RWPE2 (cell line): ENCODE measurements around the gene PSMC1.

Experiments
- ATAC-seq: fragments of 200-7000 bp; cut with Tn5 transposase; 3 replicates; pipeline ENCODE4 v1.9.1; 2021; ENCODE audit warnings: low read depth
- DNase-seq: peaks from one replicate; pipeline ENCODE4 v3.0.0-alpha.2; 2020; ENCODE audit warnings: low spot score
- H3K27ac ChIP-seq: fragments of 450-650 bp; 2 replicates; pipeline ENCODE4 v1.5.1; 2017; ENCODE audit warnings: mild to moderate bottlenecking; ENCODE audit not compliant: poor library complexity, severe bottlenecking
- H3K27me3 ChIP-seq: fragments of 250-450 bp; sonication (Bioruptor Pico); 2 replicates; pipeline ENCODE4 v1.5.1; 2021; ENCODE audit warnings: mild to moderate bottlenecking, moderate library complexity; ENCODE audit not compliant: insufficient read depth, poor library complexity, severe bottlenecking
- H3K36me3 ChIP-seq: fragments of 250-450 bp; sonication (Bioruptor Pico); 2 replicates; pipeline ENCODE4 v1.5.1; 2020; ENCODE audit warnings: low read depth, mild to moderate bottlenecking, moderate library complexity
- H3K4me1 ChIP-seq: fragments of 250-450 bp; sonication (Bioruptor Pico); 2 replicates; pipeline ENCODE4 v1.5.1; 2021; ENCODE audit warnings: mild to moderate bottlenecking, moderate library complexity; ENCODE audit not compliant: insufficient read depth, poor library complexity, severe bottlenecking
- H3K4me3 ChIP-seq: fragments of 250-450 bp; sonication (Bioruptor Pico); 2 replicates; pipeline ENCODE4 v1.5.1; 2021; ENCODE audit warnings: mild to moderate bottlenecking, moderate library complexity; ENCODE audit not compliant: severe bottlenecking
- H3K9me3 ChIP-seq: fragments of 250-450 bp; sonication (Bioruptor Pico); 2 replicates; pipeline ENCODE4 v1.5.1; 2021; ENCODE audit warnings: mild to moderate bottlenecking, moderate library complexity; ENCODE audit not compliant: severe bottlenecking
- CTCF ChIP-seq: fragments of 450-650 bp; IDR thresholded peaks from one replicate; pipeline ENCODE4 v1.5.1; 2017; ENCODE audit warnings: mild to moderate bottlenecking, moderate library complexity; ENCODE audit not compliant: poor library complexity, severe bottlenecking

Gene PSMC1

DNA sequence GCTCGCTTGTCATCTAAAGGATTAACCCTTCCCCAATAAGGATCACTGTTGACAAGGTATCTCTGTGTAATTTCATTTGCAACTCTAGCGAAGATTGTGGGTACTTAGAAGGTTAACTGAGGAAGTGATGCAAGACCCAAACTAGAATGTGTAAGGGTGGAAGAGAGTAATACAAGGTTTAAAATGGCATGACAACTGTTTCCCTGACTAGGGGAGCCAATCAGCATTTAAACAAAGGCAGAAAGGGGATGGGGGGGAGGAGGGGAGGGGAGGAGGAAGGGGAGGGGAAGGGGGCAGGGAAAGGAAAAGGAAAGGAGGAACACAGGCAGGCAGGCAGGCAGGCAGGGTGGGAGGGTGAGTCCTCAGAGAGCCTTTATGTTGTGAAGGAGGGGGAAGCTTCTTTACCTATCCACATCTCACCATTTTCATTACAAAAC is 44.3 kb downstream of the PSMC1 start:
- no peaks in the 10 kb centered on the region for H3K4me1 ChIP-seq
- no peak for TF ChIP-seq CTCF
- H3K9me3 ChIP-seq = no peaks in the 10 kb centered on the region
- no peak for DNase-seq
- no peaks in the 10 kb centered on the region for H3K27me3 ChIP-seq
- ATAC-seq = peak; percentile 68
- no peak overlapping the region for H3K27ac ChIP-seq
- peaks cover 49% of the 10 kb centered on the region for H3K36me3 ChIP-seq
- no peak overlapping the region for H3K4me3 ChIP-seq

- H3K9me3 ChIP-seq = no peaks in the 10 kb centered on the region
- no peak overlapping the region for H3K27ac ChIP-seq
- no peaks in the 10 kb centered on the region for H3K27me3 ChIP-seq
- DNase-seq (no peak), ATAC-seq (peak; percentile 35)
- H3K36me3 ChIP-seq = peaks cover 49% of the 10 kb centered on the region
- H3K4me3 ChIP-seq = no peak overlapping the region
- TF ChIP-seq CTCF = no peak
- no peaks in the 10 kb centered on the region for H3K4me1 ChIP-seq
Measured at GRCh38 chr14:90301122-90301521, 44.8 kb downstream of the PSMC1 start.

DNA sequence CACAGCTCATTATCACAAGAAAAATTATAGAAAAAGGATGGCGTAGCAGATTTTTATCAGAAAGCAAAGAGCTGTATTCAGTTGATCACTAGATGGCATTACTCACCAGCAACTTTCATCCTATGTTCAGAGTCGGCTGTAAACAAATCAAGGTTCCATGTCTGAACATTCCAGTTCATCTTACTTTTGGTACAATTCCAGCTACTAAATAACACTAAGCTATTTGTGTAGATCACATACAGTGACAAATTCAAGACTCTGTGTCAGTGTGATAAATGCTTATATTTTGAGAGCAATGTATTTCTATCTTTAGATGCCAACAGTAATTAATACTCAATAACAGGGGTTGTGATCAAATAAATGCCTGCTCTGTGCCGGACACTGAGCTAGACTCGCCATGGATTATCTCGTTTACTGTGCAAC is 45.3 kb downstream of the PSMC1 start:
- ATAC-seq (peak; percentile 71), DNase-seq (no peak)
- TF ChIP-seq CTCF = peak; percentile 79
- Histone ChIP-seq H3K27ac (no peak overlapping the region), H3K36me3 (peaks cover 43% of the 10 kb centered on the region), H3K4me1 (no peaks in the 10 kb centered on the region), H3K27me3 (no peaks in the 10 kb centered on the region), H3K4me3 (no peak overlapping the region), H3K9me3 (no peaks in the 10 kb centered on the region)

DNA sequence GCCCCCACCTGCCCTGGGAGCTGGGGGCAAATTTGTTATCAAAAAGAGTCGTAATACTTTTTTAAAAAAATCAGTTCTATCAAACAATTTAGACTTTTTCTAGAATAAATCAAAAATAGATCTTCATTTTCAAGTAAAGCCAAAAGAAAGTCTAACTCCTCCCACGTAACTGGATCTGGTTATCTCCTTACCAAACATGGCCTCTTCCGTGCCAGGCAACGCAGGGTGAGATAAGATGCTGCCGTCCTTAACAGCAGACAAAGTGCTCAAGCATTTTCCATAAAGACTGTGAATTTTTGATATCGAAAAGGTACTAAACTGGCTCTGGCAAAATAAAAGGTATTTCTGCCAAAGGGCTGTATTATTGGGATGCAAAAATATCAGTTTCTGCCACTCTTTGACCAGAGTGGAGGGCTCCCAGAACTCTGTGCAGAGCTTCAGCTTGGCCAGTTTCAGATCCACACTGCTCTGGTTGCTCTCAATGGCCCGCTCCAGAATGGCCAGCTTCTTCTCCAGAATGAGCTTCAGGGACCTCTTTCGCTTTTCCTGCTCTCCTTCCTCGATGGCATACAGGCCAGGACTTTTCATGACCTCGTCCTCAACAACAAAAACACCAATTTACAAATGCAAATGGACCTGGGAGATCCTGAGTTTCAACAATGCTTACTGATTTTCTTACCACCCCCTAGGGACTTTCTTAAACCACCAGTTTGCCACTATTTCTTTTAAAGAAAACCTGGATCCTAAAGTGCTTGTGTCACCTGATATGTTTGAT is 46.4 kb downstream of the PSMC1 start:
- no peak overlapping the region for H3K27ac ChIP-seq
- peaks cover 41% of the 10 kb centered on the region for H3K36me3 ChIP-seq
- no peak overlapping the region for H3K4me3 ChIP-seq
- TF ChIP-seq CTCF = no peak
- no peaks in the 10 kb centered on the region for H3K4me1 ChIP-seq
- no peaks in the 10 kb centered on the region for H3K27me3 ChIP-seq
- ATAC-seq (no peak), DNase-seq (no peak)
- H3K9me3 ChIP-seq = no peaks in the 10 kb centered on the region

- ATAC-seq = no peak
Measured at GRCh38 chr14:90303473-90303872, 47.1 kb downstream of the PSMC1 start.

More at GRCh38 chr14:90303473-90303872, 47.1 kb downstream of the PSMC1 start:
- Histone ChIP-seq H3K36me3 (peaks cover 40% of the 10 kb centered on the region), H3K9me3 (no peaks in the 10 kb centered on the region), H3K4me3 (no peak overlapping the region), H3K4me1 (no peaks in the 10 kb centered on the region), H3K27me3 (no peaks in the 10 kb centered on the region), H3K27ac (no peak overlapping the region)
- no peak for TF ChIP-seq CTCF
- DNase-seq = no peak
